CD4-positive, alpha-beta T cell treated with Interleukin-4 for 1 hour (primary cell): ENCODE data around the gene PMEPA1.

Source experiments
- DNase-seq, 2 donors: peaks; one replicate each; pipeline ENCODE4 v3.0.0-alpha.2; 2020 to 2022

Gene PMEPA1

DNA sequence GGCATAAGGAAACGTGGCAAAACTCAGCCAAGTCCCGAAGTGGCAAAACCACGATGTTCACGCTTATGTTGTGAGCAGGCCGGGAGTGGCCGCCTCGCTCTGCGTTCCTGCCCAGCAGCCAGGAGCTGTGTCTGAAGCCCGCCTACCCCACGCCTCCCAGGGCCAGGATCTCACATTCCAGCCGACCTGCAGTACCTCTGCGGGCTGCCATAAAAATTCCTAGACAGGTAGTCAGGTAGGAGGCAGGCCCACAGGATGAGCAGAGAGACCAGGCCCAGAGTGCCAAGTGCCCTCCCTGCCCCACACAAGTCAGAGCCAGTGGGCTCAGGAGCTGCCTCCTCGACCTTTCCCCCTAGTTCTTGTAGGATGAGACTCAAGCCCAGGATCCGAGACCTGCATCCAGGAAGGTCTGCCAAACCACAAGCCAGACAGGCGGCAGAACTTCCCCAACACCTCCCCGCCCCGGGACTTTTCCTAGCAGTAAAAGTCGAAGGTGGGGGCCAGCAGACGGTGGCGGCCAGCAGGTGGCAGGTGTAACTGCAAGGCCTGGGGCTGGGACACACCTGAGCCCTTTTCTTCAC, 16.7 kb downstream of the PMEPA1 start:
- DNase-seq: no peak

GRCh38 chr20:57692393-57692792, 17.4 kb downstream of the PMEPA1 start:
- DNase-seq: no peak

DNA sequence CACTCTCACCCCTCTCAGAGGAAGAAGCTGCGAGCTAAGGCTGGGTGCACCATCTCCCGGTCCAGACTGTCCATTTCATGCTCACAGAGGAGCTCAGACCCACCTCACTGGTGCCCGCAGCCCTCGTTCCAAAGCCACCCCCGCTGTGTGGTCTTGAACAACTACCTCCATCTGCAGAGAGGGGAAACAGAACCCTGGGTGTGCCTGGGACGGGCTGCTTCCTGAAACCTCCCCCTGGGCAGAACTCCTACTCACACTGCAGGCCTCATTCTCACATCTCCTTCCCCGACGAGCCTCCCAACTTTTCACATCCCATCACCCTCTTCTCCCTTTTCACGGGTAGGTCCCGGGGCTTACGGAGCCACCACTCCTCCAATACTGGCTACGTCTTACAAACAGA, 18.1 kb downstream of the PMEPA1 start:
- no peak for DNase-seq

GRCh38 chr20:57690525-57690924, 19.3 kb downstream of the PMEPA1 start:
- DNase-seq: no peak

DNA sequence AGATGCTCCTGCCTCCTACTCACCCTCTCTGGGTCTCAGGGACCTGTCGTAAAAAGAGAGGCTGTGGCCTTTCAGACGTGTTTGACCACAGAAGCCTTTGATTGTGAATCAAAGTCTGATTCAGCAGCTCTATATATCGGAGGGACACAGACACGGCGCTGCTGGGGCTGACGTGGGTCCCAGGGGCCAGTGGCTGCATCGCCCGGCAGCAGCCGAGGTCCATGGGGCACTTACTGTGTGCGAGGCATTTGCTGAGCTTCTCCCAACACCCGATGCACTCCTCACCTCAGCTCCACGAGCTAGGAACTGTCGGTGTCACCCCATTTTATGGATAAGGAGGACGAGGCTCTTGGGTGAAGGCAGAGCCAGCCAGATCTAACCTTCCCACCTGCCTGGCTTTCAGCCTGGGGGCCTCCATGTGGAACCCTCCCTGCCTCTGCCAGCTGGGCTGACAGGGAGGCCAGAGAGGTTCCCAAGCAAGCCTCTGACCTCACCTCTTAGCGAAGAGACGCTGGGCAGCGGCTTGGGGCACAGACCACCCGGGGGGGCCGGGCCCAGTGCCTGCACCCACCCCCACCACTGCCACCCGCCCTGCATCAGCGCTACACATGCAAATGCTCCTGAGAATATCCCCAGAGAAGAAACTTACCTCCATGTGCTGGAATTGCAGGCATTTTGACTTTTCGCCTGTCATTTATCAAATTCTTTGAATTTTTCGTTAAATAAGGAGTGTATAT, 19.9 kb downstream of the PMEPA1 start:
- no peak for DNase-seq

DNA sequence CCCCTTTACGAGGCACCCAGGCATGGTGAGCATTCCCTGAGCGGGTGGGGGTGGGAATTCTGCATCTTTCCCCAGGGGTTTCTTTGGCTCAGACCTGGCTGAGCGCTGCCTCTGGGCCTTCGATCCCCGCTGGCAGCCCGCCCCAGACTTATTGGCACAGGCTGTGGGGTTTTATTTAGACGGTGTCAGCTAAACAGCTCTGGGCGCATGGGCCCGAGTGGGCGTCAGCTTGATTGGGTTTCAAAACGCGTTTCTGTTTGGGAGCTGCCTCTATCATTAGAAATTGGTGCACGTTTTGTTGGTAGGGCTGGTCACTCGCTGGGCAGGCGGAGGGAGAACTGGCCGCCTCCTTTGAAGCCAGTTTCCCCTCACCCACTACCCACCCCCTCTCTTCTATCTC, 21.0 kb downstream of the PMEPA1 start:
- DNase-seq: no peak

DNA sequence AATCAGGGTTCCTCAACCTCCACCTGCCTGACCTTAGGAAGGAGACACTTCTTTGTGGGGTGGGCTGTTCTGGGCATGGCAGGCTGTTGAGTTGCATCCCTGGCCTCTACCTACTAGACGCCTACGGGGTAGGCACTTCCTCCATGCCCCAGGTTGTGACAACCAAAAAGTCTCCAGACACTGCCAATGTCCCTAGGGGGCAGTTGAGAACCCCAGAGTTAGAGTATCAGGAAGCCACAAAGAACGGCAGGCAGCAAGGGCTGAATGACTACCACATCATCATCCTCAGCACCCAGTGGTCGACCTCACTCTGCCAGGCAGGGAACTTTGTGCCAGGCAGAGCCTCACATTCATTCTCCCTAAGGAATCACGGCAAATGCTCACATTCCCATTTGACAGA, 21.5 kb downstream of the PMEPA1 start:
- DNase-seq: no peak

GRCh38 chr20:57686931-57687652, 22.7 kb downstream of the PMEPA1 start:
- no peak for DNase-seq

DNA sequence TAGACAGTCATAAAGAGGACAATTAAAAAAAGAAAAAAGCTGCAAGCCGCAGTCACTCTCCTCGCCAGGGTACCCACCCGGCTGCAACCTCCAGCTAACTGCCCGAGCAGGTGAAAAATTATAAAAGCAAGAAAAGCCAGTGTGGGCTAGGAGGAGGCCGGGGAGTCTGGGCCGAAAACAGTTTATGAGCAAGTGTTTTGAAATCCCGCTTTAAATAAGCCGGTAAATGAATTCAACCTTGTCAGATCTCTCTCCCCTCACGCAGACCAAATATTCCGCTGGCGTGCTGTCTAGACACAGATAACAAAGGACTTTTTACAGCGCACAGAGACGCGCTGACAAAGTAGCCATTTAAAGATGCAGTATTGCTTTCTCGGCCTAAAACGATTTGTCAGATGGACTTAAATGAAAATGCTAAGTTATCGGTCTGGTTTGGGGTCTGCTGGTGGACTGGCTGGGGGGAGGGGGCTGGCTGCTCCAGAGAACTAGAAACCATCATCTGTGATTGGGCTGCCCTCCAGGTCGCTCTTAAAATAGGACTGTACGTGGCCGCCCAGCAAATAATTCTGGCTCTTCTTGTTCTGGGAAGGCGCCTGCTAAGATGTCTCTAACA, 24.6 kb downstream of the PMEPA1 start:
- DNase-seq: no peak

- no peak for DNase-seq
Measured at GRCh38 chr20:57684808-57685140, 25.0 kb downstream of the PMEPA1 start.

DNA sequence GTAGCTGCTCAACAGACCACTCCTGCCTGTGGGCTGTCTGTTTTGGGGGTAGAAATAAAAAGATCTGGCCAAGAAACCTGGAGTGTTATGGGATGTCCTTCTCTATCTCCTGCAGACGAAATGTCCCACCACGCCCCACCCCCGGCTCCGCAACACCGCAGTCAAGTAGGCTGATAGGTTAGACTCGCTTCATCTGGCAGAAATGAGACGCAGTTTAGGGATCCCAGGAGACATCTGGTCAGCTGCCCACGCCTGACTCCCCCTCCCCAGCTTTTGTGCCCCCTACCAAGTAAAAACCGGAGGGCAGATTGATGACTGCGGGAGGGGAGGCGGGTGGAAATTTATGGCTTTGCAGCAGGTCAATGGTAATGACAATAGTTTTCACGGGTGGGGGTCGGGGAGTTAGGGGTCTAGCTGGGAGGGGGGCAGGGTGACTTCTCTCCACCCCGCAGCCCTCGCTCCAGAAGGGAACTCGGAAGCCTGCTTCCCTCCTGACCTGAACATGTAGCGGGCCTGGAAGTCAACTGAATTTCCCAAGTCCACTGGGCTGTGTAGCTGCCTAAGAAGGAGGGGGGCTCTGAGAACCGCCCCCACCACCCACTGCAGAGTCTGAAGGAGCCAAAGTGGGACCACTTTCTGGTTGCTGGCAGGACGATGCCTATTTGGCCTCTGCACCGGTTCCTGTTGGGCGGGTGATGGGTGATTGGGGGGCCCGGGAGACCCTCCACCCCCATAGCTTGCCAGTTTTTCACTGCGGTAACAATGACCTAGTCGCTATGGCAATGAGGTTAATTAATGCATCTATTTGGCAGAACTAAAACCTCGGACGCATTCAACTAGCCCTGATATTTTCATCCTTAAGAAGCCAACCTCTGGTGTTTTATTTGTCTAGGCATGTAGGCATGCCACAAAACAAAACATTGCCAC, 25.7 kb downstream of the PMEPA1 start:
- DNase-seq: no peak

DNA sequence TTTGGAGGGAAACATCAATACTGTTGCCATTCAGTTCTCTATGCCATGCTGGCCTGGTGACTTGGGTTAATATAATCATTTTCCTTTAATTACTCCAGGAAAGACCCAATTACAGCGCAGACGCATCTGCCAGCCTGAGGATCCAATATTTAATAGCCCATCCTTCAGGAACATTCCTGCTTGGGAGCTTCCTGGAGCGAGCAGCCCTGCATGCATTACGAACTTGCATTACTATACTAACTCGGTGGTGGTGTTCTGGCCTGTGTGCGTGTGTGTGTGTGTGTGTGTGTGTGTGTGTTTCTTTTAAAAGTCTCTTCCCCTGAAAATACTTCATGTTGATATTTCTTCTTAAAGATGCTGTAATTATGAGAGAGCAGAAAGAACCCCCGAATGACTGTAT, 26.5 kb downstream of the PMEPA1 start:
- DNase-seq: no peak

DNA sequence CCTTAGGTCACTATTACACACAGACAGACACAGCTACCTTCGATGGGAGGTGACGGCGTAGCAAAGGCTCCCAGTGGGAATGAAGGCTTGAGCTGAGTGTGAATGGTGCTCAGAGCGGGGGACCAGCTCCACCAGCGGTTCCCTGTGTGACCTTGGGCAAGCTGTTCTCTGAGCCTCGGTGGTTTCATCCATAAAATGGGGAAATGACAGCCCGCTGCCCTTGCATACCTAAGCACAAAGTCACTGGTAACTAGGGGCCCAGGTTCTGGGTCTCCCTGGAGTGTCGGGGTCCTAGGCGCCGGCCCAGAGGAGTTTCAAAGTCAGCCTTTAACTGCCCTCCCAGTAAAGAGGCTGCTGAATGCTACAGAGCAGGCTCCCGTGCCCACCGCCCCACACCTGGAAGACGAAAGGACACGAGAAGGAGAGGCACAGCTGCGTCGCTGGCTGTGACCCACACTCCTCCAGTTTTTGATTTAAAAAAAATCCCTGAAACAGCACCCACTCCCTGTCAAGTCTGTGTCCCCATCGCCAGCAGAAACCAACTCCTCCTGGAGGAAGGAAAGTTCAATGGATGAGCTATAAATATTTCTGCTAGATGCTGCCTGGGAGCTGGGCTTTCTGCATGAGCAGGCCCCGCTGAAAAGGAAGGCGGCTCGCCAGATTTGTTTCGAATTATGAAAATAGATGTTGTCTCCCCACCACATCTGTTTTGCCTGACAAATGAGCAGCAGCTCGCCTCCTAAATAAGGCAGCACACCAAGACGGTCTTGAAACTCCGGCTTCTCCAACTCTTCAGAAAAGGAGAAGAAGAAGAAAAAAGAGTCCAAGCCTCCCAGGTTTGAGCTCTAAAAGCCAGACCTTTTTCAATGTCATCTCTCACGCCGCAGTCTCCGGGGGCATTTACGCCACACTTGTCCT, 27.4 kb downstream of the PMEPA1 start:
- peak in 1 of 2 donors; percentile 41 for DNase-seq

DNA sequence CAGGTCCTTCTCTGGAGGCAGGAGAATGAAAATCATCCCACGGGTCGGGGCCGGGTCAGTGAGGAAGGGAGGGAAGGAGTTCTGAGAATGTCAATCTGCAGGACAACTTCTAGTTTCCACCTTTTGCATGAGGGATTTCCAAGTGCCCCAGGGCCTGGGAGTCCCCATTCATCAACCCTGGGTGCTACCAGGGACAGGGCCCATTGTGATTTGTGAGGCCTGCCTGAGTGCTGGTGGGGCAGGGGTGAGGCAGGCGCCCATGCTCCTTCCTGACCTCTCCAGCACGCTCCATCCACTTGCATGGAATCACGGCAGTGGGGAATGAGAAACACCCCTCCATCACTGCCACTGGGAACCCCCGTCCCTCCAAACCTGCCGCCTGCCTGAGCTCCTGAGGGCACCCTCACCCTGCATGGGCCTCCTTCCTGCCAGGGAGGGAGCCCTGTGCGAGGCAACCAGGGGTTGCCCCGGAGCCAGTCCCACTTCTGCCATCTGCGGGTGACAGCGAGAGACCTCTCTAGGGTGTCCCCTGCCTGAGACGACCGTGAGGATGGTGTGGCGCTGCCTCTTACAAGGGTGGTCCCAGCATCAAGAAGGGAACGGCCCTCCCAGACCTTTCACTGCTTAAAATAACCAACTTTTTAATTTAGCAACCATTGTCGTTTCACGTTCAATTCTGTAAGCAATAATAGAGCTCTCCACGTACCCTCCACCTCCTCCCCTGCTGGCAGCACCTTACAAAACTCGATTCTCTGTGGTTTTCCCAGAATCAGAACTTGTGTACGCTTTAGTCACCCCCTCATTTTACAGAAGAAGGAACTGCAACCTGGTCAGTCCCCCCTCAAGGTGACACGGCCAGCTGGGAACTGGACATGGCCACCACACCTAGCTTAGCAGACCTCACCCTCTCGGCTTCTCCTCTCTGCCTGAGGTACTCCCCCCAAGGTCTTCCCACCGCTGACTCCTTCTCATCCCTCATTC, 28.6 kb downstream of the PMEPA1 start:
- peak; percentile 46 to 64 for DNase-seq

DNA sequence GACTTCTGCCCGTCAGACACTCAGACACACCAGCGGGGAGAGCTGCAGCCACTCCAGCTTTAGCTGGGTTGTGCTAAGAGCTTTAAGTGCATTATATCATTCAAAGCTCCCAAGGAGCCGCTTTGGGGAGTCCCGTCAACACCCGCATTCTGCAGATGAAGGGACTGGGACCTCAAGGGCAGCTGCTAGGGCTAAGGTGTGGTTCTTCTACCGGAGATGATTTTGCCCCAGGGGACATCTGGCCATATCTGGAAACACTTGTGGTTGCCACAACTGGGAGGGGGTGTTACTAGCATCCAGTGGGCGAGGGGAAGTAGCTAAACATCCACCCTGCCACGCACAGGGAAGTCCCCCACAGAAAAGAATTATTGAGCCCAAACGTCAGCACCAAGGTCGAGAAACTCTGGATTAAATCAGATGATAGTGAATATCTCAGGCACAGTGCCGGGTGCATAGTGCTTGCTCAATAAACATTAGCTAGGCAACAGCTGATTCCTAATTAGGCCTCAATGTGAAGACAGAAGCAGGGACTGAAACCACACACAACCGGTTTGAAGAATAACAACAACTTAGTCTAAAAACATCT, 29.6 kb downstream of the PMEPA1 start:
- peak in 1 of 2 donors; percentile 74 for DNase-seq

DNA sequence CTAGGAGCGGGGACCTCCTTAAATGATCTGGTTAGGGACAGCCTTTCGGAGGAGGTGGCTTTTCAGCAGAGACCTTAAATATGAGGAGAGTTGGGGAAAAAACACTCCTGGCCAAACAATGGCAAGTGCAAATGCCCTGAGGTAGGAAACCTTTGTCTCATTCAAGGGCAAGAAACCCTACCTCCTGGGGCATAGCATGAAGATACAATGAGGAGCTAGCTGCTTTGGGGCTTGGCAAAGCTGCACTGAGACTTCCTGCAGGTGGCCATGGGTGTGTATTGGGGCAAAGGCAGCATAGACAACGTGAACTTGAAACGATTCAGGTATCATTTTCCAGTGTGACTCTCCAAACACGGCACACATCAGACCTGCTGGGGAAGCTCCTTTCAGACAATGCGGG, 30.7 kb downstream of the PMEPA1 start:
- no peak for DNase-seq

- DNase-seq: no peak
Measured at GRCh38 chr20:57678340-57678739, 31.5 kb downstream of the PMEPA1 start.

GRCh38 chr20:57677584-57677982, 32.2 kb downstream of the PMEPA1 start:
- DNase-seq: no peak

GRCh38 chr20:57676589-57677583, 32.9 kb downstream of the PMEPA1 start:
- no peak for DNase-seq
